ENCODE measurements around the gene KCNIP4. TPM values are rescaled to one million over a fixed set of nuclear protein-coding genes. Genes with fewer than 3 reads are reported as not detected.
"Not testable (repeated sequence)": the region's sequence is repeated elsewhere in the genome, so short reads cannot be mapped to it uniquely, and the experiment has no call there.

KCNIP4 gene
- total RNA-seq (2014; rRNA removed; shearing (Covaris generic)), result not detected in 2 replicates

DNA sequence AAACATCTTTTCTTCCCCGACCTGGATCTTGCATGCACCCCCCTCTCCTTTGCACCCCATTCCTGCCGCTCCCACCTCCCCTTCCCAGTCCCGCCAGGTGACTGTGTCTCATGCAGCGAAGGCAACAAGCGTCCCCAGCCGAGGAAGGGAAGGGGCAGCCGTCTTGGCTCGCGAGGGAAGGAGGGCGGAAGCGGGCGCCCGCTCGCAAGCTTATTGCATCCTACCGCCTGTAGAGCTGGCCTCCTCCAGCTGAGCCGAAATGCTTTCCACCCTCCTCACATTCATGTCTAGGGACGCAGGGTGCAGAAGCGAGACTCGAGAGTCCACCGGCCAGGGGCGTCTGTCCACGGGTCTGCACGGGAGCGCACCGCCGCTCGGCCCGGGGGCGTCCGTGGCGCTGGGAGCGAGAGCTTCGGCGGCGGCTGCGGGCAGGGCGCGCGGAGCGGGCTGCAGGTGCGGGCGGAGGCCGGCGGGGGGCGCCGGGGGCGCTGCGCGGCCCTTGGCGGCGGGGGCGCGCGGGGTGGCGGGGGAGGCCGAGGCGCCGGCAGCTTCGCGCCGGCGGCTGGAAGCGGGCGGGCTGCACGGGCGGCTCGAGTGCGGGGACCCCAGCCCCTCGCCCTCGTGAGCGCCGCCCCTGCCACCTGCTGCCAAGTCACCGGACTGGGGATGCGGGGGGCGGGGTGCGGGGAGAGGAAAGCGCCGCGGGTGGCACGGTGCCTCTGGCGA is at the start of gene KCNIP4:
TSS of gene KCNIP4 (minus strand) at position 426 of the 726 bp plus-strand sequence.
- DNase-seq (ENCODE audit: low spot score), result no peak

DNA sequence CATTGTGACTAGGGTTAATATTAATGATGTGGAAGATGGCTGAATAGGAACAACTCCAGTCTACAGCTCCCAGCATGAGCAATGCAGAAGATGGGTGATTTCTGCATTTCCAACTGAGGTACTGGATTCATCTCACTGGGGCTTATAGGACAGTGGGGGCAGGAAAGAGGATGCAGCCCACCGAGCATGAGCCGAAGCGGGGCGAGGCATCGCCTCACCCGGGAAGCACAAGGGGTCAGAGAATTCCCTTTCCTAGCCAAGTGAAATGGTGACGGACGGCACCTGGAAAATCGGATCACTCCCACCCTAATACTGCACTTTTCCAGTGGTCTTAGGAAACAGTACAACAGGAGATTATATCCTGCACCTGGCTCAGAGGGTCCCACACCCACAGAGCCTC is 48.0 kb upstream of the KCNIP4 start:
- DNase-seq (ENCODE audit: low spot score), result not testable (repeated sequence)

- DNase-seq (ENCODE audit: low spot score), result peak; percentile 10
Observed at GRCh38 chr4:21992330-21992729, 43.8 kb upstream of the KCNIP4 start.

DNA sequence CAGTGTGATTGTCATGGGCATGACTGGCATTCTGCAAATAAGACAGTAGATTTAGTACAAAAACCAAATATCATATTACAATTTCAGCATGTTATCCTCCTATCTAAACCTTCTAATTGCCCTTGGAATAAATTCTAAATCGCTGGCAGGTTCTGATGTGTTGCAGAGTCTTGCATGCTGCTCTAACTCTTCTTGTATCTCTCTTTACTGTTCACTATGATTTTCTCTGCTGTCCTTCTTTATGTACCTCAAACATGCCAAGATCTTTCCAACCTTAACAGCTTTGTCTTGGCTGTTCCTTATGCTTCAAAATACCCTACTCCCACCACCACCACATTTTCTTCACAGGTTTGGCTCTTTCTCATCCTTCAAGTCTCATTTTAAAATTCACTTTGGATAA is 43.0 kb upstream of the KCNIP4 start:
- no peak for DNase-seq (ENCODE audit: low spot score)

- peak; percentile 5 for DNase-seq (ENCODE audit: low spot score)
Observed at GRCh38 chr4:21991050-21991449, 42.5 kb upstream of the KCNIP4 start.

DNA sequence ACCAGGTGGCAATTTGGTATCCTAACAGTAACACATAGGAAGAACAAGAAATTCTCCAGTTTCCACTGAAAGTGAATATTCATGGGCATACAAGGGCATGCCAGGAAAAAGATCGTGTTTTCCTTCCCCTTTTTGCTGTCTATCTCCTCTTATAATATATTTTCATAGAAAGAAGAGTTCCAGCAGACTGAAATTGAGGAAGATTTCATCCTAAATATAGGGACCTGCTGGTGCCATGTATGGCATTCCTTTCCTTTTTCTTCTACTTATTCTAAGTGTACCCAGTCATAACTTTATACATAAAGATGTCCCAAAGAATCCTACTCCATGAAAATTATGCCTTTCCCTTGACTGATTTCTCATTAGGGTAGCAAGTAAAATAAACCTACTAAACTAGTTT is 40.8 kb upstream of the KCNIP4 start:
- DNase-seq (ENCODE audit: low spot score), result no peak

DNA sequence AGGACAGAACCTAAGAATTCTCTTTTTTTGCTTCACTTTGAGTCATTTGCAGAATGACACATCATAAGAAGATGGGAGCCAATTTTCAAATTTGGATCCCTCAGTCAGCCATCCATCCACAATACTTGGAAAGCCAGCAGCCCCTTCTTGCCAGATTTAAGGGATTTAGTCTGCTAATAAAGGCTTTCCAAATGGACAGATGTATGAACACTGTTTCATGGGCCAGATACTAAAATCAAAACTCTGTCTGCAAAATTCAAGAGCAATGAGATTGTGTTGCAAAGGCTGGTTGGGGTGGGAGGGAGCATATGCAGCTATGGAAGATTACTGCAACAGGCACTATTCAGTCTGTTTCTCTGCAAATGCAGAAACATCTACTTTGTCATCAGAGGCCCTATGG is 37.7 kb upstream of the KCNIP4 start:
- DNase-seq (ENCODE audit: low spot score), result no peak

DNA sequence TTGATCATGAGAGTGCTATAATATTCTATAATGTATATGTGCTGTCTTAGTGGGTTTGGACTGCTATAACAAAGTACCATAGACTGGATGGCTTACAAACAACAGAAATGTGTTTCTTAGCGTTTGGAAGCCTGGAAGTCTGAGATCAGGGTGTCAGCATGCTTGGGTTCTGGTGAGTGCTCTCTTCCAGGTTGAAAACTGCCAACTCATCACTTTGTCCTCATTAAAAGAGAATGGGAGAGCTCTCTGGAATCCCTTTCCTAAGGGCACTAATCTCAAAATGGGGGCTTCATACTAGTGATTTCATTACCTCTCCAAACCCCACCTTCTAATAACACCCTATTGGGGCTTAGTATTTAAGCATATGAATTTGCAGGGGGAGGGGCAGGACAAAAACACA is 33.5 kb upstream of the KCNIP4 start:
- no peak for DNase-seq (ENCODE audit: low spot score)

DNA sequence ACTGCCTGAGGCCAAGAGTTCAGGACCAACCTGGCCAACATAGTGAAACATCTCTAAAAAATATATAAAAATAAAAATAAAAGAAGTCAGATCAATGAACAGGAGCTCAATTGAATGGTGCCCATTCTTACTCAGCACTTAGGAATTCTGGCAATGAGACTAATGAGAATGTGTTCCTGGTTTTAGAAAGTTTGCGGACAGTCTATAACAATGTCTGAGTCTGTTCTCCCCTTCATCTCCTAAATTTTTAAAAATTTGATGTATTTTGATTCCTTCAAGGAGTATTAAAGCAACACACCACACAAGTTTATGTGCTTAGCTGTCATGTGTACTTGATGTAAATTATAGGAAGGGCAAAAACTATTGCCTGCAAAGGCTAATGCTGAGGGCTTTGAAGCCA is 30.6 kb upstream of the KCNIP4 start:
- DNase-seq (ENCODE audit: low spot score), result no peak

DNA sequence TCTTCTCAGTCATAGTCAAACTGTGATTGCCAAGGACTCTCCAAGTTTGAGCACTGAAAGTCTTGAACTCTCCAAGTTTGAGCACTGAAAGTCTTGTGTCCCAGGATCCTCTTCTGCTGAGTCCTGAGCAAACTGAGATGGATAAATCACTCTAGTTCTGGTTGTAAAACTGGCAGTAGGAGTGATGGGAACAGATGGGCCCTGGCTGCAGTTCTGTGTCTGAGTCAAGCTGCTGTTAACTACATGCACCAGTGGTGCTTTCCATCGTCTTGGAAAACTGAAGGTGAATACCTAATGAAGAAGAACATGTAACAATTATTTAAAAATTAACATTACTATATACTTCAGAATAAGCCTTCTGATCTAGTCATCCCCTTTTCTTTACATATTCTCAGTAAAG is 27.6 kb upstream of the KCNIP4 start:
- DNase-seq (ENCODE audit: low spot score), result no peak

DNA sequence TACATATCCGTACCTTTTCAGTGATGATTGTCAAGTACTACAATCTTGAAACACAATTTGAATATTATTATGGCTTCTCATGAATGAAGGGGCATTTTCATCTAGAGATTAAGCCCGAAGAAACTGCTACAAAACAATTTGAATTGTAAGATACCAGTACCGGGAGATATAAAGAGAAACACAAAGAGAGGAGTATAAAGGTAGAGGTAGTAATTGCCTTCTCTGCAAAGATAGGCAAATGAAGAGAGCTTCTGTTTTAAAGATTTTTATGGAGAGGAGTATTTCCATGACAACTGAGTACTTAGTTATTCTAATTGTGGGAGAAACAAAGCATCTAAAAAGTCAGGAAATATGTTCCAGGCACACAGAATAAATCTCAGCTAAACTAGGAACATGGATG is 25.3 kb upstream of the KCNIP4 start:
- DNase-seq (ENCODE audit: low spot score), result no peak

GRCh38 chr4:21964762-21965319 is 16.3 kb upstream of the KCNIP4 start:
- no peak for DNase-seq (ENCODE audit: low spot score)

- DNase-seq (ENCODE audit: low spot score), result no peak
Observed at GRCh38 chr4:21962691-21963090, 14.1 kb upstream of the KCNIP4 start.

- no peak for DNase-seq (ENCODE audit: low spot score)
Observed at GRCh38 chr4:21960793-21961192, 12.2 kb upstream of the KCNIP4 start.

- no peak for DNase-seq (ENCODE audit: low spot score)
Observed at GRCh38 chr4:21954916-21955315, 6.3 kb upstream of the KCNIP4 start.

DNA sequence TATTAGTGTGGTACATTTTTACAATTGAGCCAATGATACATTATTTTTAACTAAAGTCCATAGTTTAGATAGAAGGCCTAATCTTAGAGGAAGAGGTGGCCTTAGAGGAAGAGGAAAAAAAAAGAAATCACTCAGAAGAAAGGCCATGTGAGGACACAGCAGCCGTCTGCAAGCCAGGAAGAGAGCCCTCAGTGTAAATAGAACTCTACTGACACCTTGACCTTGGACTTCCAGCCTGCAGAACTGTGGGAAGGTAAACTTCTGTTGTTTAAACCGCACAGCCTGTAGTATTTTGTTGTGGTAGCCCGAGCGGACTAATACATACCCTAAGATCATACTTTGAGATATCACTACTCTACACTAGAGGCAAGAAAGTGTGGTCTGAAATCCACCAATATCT is 5.1 kb upstream of the KCNIP4 start:
- DNase-seq (ENCODE audit: low spot score), result no peak

DNA sequence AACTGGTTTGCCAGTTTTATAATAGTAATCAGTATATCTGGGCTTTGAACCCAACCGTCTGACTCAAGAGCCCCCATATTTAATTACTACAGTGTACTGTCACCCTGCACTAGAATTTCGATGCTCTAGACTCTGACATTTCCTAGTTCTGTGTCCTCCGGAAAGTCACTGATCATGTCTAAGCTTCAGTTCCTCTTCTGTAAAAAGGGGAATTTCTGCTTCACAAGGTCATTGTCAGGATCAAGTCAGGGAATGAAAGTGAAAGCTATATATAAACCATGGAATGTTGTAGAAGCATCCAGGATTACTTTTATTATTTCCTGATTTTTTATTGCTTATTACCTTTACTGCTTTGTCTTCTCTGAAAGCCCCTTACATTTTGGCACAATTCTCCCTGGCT is 4.0 kb upstream of the KCNIP4 start:
- DNase-seq (ENCODE audit: low spot score), result no peak

DNA sequence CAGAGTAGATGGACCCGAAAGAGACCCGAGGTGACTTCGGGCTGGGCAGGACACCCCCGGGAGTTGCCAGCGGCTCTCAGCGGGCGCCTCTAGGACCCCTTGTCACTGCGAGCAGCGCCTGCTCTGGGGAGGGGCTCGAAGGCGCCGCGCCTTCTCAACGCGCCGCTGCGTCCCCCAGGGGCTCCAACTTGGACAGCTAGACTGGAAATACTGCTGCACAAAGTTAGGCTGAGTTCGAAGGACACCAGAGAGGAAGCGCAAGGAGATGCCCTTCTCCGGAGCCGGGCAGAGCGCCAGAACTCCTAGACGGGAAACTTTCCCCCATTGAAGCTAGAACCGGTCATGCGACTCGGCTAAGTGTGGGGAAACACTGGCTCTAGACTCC is 493 bp upstream of the KCNIP4 start:
- DNase-seq (ENCODE audit: low spot score), result no peak

GRCh38 chr4:21947791-21948346 is 703 bp downstream of the KCNIP4 start:
- no peak for DNase-seq (ENCODE audit: low spot score)

GRCh38 chr4:21946858-21947257 is 1.7 kb downstream of the KCNIP4 start:
- DNase-seq (ENCODE audit: low spot score), result no peak

DNA sequence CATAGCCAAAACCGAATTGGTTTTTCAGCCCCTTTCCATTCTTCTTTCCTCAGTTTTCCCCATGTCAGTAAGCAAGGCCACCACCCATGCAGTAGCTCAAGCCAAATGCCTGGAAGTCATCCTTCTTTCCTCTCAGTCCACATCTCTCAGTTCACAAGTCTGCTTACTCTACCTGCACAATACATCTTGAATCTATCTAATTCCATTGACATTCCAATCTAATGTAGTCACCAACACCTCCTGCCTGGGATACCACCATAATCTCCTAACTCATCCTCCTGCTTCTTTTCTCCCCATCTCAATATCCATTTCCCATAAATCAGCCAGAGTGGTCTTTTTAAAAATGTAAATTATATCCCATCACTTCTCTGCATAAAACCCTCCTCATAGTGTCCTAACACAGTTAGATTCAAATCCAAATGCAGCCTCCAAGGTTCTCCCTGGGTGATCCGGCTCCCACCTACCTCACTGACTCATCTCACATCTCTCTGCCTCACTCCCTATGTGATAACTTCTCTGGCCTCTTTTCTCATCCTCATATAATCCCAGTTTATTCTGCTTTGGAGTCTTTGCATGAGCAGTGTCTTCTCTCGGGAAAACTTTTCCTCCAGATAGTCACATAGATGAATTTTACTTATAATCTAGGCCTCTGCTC is 26.9 kb downstream of the KCNIP4 start:
- DNase-seq (ENCODE audit: low spot score), result no peak

- DNase-seq (ENCODE audit: low spot score), result no peak
Observed at GRCh38 chr4:21915761-21916160, 32.8 kb downstream of the KCNIP4 start.

DNA sequence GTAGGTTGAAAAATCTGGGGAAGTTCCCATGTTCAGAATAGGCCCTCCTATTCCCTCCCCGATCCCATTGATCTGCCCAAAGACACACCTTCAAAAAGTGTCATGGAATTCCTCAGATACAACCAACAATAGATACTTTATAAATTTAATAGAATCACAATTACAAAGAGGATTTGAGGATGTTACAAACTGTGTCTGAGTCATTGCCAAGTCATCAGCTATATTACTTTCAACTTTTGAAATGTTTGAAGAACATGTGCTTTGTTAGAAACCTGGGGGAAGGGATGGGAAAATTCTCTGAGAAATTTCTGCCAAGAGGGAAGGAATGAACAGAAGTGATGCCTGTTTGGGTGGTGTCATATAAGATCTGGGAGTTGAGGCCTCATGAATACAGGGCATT is 46.7 kb downstream of the KCNIP4 start:
- peak; percentile 39 for DNase-seq (ENCODE audit: low spot score)
